ENCODE data around the gene GRHPR.
"Not testable (repeated sequence)": the region's sequence is repeated elsewhere in the genome, so short reads cannot be mapped to it uniquely, and the experiment has no call there.

The GRHPR gene

GRCh38 chr9:37455884-37456647, 33.6 kb downstream of the GRHPR start:
- Mint-ChIP-seq H3K36me3 (peaks cover 8% of the 10 kb centered on the region), H3K27ac (no peak overlapping the region), H3K27me3 (no peaks in the 10 kb centered on the region), H3K4me1 (peaks cover 31% of the 10 kb centered on the region), H3K4me3 (no peak overlapping the region), H3K9me3 (no peaks in the 10 kb centered on the region)
- ATAC-seq (ENCODE audit: low read depth) (no peak), DNase-seq (ENCODE audit: low spot score in 2 of 2) (no peak)

DNA sequence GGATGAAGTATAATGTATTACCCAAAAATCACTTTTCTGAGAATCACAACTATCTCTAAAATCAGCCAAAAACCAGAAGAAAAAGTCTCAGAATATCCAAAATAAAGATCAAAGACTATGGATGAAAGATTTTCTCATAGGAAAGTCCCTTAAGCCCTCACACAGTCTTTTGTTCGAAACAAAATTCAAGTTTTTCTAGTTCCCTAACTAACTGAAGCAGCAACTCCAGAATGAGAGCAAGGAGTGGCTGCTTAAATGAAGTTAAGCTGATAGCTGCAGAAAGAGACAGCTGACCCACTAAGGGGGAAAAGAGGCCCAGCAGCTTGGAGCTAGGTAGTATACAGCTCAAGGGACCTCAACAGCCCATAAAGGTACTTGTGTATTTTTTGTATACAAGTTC, 34.3 kb downstream of the GRHPR start:
- Mint-ChIP-seq H3K36me3 (peaks cover 6% of the 10 kb centered on the region), H3K4me3 (no peak overlapping the region), H3K9me3 (no peaks in the 10 kb centered on the region), H3K27me3 (no peaks in the 10 kb centered on the region), H3K27ac (no peak overlapping the region), H3K4me1 (peaks cover 29% of the 10 kb centered on the region)
- no peak for DNase-seq (ENCODE audit: low spot score in 2 of 2)
- ATAC-seq (ENCODE audit: low read depth), result no peak

GRCh38 chr9:37464006-37464405, 41.5 kb downstream of the GRHPR start:
- no peak for ATAC-seq (ENCODE audit: low read depth)

DNA sequence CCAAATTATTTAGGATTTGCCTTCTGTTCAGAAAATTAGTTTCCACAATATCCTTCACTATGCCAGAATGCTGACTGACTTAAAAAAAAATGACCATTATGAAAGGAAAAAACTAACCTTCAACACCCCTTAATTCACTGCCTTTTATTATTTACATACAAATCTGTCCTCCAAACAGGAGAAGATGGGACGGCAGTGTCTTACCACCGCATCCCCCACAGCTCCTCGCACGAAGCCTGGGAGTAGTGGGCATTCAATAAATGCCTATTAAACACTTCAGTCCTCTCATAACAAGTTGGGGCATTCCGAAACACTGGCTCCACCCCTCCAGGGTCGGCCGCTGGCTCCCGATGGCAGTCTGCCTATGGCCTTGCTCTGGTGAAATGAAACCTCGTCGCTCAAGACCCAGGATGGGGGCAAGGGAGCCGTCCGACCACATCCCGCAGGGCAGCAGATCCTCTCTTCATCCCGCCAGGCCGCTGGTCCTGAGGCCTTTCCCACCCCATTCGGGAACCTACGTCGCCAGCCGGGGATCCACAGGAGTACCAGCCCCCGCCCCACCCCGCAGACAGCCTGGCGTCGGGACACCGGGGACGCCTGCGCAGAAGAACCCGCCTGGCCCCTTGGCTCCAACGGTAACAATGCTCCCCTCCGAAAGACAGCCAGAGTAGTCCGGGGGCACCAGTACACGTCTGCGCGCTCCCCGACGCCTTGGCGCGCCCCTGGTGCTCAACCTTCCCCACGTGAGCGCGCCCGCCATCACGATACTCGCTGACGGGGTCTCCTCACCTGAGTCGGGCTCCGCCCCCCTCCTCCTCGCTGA, 42.1 kb downstream of the GRHPR start:
- ATAC-seq (ENCODE audit: low read depth), result peak; percentile 51
- Mint-ChIP-seq H3K4me1 (peaks cover 21% of the 10 kb centered on the region), H3K27ac (peak overlapping the region; percentile 98), H3K4me3 (peak overlapping the region; percentile 88), H3K27me3 (no peaks in the 10 kb centered on the region), H3K36me3 (peaks cover 9% of the 10 kb centered on the region), H3K9me3 (no peaks in the 10 kb centered on the region)
- peak; percentile 73 to 90 for DNase-seq (ENCODE audit: low spot score in 2 of 2)

More at GRCh38 chr9:37464006-37464405, 41.5 kb downstream of the GRHPR start:
- Mint-ChIP-seq H3K36me3 (peaks cover 9% of the 10 kb centered on the region), H3K9me3 (no peaks in the 10 kb centered on the region), H3K27me3 (no peaks in the 10 kb centered on the region), H3K4me3 (peak overlapping the region; percentile 88), H3K27ac (peak overlapping the region; percentile 98), H3K4me1 (peaks cover 21% of the 10 kb centered on the region)
- DNase-seq (ENCODE audit: low spot score in 2 of 2), result no peak

- H3K4me1 Mint-ChIP-seq, result peaks cover 21% of the 10 kb centered on the region
- no peaks in the 10 kb centered on the region for H3K27me3 Mint-ChIP-seq
- H3K27ac Mint-ChIP-seq, result peak within 1 kb of the TSS; percentile 98
- H3K4me3 Mint-ChIP-seq, result peak within 1 kb of the TSS; percentile 88
- ATAC-seq (ENCODE audit: low read depth) (peak; percentile 70), DNase-seq (ENCODE audit: low spot score in 2 of 2) (peak; percentile 94 to 98)
- H3K36me3 Mint-ChIP-seq, result peaks cover 9% of the 10 kb centered on the region
- no peaks in the 10 kb centered on the region for H3K9me3 Mint-ChIP-seq
These were observed 42.9 kb downstream of the GRHPR start, which contains the start of gene ZBTB5 for GRCh38 chr9:37465249-37466036. TSS of gene ZBTB5 (minus strand) at chr9:37465450. CDS start at chr9:37442551, 22,899 bp downstream.

DNA sequence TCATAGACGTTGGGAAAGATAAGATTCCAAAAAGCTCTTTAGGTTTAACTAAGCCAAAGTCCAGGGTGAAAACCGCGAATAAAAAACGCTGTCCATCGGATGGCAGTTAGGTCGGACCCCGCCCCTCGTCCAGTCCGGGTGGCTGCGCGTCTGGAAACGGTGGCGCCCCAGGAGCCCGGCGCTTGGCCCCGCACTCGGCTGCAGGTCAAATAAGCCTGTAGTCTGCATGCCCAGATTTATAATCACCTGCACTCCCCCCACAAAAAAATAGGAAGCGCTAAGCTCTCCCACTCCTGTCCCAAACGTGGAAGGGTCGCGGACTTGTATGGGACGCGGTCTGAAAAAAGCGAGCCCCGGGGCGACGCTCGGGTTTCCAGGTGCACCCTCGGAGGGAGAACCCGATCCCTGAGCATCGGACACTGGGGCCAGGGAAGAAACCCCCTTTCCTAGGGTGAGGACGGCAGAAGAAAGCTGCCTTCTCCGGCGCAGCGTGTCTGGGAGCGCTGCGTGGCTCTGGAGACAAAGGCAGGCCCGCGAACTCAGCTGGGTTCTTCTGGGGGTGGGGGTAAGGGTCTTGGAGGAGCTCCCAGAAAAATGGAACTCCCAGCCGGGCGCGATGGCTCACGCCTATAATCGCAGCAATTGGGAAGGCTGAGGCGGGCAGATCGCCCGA, 43.7 kb downstream of the GRHPR start:
- peak overlapping the region; percentile 88 for H3K4me3 Mint-ChIP-seq
- H3K27me3 Mint-ChIP-seq, result no peaks in the 10 kb centered on the region
- H3K36me3 Mint-ChIP-seq, result peaks cover 9% of the 10 kb centered on the region
- no peaks in the 10 kb centered on the region for H3K9me3 Mint-ChIP-seq
- peak overlapping the region; percentile 98 for H3K27ac Mint-ChIP-seq
- peaks cover 21% of the 10 kb centered on the region for H3K4me1 Mint-ChIP-seq
- ATAC-seq (ENCODE audit: low read depth) (no peak), DNase-seq (ENCODE audit: low spot score in 2 of 2) (peak in 1 of 2 donors; percentile 24)

DNA sequence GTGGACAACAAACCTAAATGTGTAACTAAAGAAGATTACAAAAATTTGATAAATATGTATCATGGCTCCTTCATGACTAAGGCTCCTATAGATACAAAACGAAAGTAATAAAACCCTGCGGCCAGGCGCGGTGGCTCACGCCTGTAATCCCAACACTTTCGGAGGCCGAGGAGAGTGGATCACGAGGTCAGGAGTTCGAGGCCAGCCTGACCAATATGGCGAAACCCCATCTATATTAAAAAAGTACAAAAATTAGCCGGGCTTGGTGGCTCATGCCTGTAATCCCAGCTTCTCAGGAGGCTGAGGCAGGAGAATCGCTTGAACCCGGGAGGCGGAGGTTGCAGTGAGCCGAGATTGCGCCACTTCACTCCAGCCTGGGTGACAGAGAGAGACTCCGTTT, 45.0 kb downstream of the GRHPR start:
- H3K4me3 Mint-ChIP-seq; DNase-seq (ENCODE audit: low spot score in 2 of 2); H3K27me3 Mint-ChIP-seq; H3K27ac Mint-ChIP-seq; ATAC-seq (ENCODE audit: low read depth); H3K36me3 Mint-ChIP-seq; H3K9me3 Mint-ChIP-seq: not testable (repeated sequence)
- H3K4me1 Mint-ChIP-seq, result peaks cover 23% of the 10 kb centered on the region

GRCh38 chr9:37468620-37469019, 46.1 kb downstream of the GRHPR start:
- H3K4me1 Mint-ChIP-seq, result peaks cover 16% of the 10 kb centered on the region
- H3K36me3 Mint-ChIP-seq, result no peaks in the 10 kb centered on the region
- peaks cover 2% of the 10 kb centered on the region for H3K9me3 Mint-ChIP-seq
- DNase-seq (ENCODE audit: low spot score in 2 of 2) (no peak), ATAC-seq (ENCODE audit: low read depth) (no peak)
- no peak overlapping the region for H3K27ac Mint-ChIP-seq
- H3K27me3 Mint-ChIP-seq, result no peaks in the 10 kb centered on the region
- no peak overlapping the region for H3K4me3 Mint-ChIP-seq

DNA sequence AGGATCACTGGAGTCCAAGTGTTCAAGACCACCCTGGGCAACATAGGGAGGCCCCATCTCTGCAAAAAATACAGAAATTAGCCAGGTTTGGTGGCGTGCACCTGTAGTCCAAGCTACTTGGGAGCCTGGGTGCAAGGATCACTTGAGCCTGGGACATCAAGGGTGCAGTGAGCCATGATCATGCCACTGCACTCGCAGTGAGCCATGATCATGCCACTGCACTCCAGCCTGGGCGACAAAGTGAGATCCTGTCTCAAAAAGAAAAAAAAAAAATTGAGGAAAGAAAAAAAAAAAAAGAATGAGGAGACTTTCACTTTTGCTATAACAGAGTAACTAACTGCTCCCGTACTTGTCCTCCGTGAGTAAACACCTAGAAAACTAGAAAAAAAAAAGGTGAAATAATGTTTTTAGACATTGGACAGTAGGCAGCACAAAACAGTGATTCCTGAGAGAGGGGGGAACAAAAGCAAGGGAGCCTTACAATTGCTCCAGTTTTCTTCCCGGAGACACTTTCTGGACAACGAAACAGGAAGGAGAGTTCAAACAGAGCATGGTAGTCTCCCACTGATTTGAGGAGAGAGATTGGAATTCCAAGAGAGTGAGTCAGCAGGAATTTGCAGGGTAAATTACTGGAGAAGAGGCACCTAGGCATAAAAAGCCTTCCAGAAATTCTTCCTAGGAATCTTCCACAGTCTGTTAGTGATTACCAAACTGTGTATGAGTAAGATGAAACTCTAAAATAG, 49.6 kb downstream of the GRHPR start:
- peak overlapping the region; percentile 48 for H3K27ac Mint-ChIP-seq
- peak overlapping the region; percentile 66 for H3K4me3 Mint-ChIP-seq
- no peaks in the 10 kb centered on the region for H3K27me3 Mint-ChIP-seq
- H3K4me1 Mint-ChIP-seq, result peaks cover 5% of the 10 kb centered on the region
- ATAC-seq (ENCODE audit: low read depth), result no peak
- no peaks in the 10 kb centered on the region for H3K36me3 Mint-ChIP-seq
- H3K9me3 Mint-ChIP-seq, result peaks cover 5% of the 10 kb centered on the region
- DNase-seq (ENCODE audit: low spot score in 2 of 2), result no peak

DNA sequence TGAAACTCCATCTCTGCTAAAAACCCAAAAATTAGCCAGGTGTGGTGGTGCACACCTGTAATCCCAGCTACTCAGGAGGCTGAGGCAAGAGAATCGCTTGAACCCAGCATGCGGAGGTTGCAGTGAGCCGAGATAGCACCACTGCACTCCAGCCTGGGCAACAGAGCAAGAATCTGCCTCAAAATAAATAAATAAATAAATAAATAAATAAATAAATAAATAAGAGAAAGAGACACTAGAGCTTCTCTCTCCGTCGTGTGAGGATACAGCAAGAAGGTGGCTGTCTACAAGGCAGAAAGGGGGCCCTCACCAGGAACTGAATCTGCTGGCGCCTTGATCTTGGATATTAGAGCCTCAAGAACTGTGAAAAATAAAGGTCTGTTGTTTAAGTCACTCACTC, 51.5 kb downstream of the GRHPR start:
- H3K27me3 Mint-ChIP-seq; H3K4me3 Mint-ChIP-seq; DNase-seq (ENCODE audit: low spot score in 2 of 2); H3K27ac Mint-ChIP-seq; H3K36me3 Mint-ChIP-seq; ATAC-seq (ENCODE audit: low read depth); H3K9me3 Mint-ChIP-seq: not testable (repeated sequence)
- peaks cover 11% of the 10 kb centered on the region for H3K4me1 Mint-ChIP-seq

DNA sequence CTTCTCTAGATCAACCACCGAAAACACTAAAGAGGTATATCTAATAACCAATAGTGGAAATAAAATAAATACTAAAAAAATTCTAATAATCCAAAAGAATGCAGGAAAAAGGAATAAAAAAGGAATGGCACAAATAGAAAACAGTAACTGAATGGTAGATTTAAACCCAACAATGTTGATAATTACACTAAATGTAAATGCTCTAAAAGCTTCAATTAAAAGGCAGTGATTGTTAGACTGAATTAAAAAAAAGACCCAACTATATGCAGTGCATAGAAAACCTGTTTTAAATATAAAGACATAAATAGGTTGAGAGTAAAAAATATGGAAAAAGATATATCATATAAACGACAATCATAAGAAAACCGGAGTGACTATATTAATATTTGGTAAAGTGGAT, 51.9 kb downstream of the GRHPR start:
- DNase-seq (ENCODE audit: low spot score in 2 of 2), result no peak
- H3K27me3 Mint-ChIP-seq, result no peaks in the 10 kb centered on the region
- peaks cover 11% of the 10 kb centered on the region for H3K4me1 Mint-ChIP-seq
- H3K27ac Mint-ChIP-seq, result no peak overlapping the region
- H3K9me3 Mint-ChIP-seq, result peaks cover 5% of the 10 kb centered on the region
- ATAC-seq (ENCODE audit: low read depth), result no peak
- no peak overlapping the region for H3K4me3 Mint-ChIP-seq
- no peaks in the 10 kb centered on the region for H3K36me3 Mint-ChIP-seq

DNA sequence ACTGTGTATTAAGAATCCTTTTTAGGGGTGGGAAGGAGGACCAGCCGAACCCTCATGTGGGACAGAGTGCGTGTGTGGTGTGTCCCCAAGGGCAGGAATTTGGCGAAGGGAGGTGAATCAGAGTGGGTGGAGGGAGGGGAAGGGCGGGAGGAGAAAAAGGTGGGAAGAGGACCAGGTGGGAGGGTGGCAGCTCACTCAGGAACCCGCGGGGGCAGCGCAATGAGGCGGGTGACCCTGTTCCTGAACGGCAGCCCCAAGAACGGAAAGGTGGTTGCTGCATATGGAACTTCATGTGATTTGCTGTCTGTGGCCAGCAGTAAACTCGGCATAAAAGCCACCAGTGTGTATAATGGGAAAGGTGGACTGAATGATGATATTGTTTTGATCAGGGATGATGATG, 54.4 kb downstream of the GRHPR start:
- Mint-ChIP-seq H3K9me3 (peaks cover 5% of the 10 kb centered on the region), H3K36me3 (no peaks in the 10 kb centered on the region), H3K4me3 (no peak overlapping the region), H3K27me3 (peaks cover 5% of the 10 kb centered on the region), H3K4me1 (peaks cover 13% of the 10 kb centered on the region), H3K27ac (no peak overlapping the region)
- DNase-seq (ENCODE audit: low spot score in 2 of 2) (no peak), ATAC-seq (ENCODE audit: low read depth) (no peak)

- not testable (repeated sequence) for DNase-seq (ENCODE audit: low spot score in 2 of 2); ATAC-seq (ENCODE audit: low read depth); H3K4me1 Mint-ChIP-seq; H3K27me3 Mint-ChIP-seq; H3K4me3 Mint-ChIP-seq; H3K27ac Mint-ChIP-seq; H3K9me3 Mint-ChIP-seq; H3K36me3 Mint-ChIP-seq
These were observed 54.9 kb downstream of the GRHPR start for GRCh38 chr9:37477443-37477842.

Data from memory B cell (primary cell).